HuH-7.5 (cell line): ENCODE measurements around the gene GRIP2.
A peak's percentile ranks its signal among the peaks of the same experiment; 100 is the strongest.

Experiments used
- DNase-seq: peaks from one replicate; pipeline ENCODE4 v3.0.0; 2011; ENCODE audit warnings: low spot score

The GRIP2 gene

DNA sequence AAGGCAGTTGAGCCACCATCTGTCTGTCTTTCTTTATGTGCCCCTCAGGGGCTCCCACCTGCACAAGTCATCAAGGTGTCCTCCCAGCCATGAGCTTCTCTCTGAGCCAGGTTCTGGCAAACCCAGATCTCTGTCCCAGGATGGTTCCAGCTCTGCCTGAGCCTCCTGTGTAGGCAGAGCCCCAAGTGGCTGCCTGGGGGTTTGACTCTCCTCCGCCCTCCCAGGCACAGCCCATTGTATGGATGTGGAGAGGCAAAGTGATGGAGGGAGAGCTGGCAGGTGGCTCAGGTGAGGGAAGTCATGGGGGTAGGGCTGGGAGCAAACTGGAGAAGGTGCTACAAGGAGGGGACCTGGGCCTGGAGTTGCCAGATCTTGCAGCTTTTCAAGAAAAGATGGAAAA is 56.9 kb downstream of the GRIP2 start:
- no peak for DNase-seq

DNA sequence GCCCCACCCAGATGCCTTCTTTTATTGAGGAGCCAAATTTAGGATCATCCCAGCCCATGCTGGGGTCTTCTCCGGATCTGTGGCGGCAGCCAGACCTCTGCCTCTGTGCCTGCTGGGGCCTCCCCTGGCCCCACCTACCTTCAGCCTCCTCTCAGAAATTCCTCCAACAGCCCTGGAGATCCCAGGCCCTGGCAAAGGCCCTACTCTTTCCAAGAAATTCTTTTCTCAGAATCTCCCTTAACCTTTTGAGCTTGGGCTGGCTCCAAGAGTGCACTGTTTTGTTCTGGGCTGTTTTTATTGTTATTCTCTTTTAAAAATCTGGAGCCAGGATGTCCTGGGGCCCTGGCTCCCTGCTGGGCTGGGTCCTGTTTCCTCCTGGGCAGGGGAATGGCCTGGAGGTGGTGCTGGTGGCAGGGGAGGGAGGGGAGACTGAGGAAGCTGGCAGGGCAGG is 57.8 kb downstream of the GRIP2 start:
- no peak for DNase-seq

DNA sequence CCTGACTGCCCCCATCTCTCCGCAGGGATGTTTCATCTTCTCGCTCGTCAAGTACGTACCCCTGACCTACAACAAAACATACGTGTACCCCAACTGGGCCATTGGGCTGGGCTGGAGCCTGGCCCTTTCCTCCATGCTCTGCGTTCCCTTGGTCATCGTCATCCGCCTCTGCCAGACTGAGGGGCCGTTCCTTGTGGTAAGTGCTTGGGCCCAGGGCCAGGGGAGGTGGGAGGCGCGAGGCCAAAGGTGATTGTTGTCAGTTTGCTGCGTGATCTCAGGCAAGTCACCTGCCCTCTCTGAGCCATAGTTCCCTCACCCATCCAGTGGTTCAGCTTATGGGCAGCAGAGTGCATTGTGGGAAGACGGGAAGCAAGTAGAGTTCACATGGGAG is 58.5 kb downstream of the GRIP2 start:
- no peak for DNase-seq

DNA sequence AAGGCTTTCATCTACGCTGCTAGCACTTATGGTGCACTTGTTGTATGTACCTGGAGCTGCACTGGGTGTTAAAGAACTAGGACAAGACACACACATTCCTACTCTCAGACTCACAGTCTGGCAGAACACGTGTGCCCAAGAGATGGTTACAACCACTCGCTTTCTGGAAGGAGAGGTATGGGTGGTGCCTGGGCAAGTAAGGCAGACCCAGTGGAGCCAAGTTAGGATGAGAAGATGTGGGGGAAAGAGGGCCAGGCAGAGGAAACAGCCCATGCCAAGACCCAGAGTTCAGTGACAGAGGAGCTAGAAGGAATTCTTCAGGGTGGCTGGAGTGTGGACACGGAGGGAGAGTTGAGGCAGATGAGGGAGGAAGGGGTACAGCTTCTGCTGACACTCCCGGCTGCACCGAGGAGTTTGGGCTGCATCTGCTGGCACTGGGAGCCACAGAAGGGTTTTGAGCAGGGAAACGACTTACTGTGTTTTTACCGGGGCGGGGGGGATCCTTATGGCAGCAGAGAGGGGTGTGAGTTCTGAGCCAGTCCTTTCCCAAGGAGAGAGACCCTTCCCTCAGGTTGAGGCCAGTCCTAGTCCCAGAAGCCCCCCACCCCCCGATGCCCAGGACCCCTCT is 59.0 kb downstream of the GRIP2 start:
- no peak for DNase-seq

DNA sequence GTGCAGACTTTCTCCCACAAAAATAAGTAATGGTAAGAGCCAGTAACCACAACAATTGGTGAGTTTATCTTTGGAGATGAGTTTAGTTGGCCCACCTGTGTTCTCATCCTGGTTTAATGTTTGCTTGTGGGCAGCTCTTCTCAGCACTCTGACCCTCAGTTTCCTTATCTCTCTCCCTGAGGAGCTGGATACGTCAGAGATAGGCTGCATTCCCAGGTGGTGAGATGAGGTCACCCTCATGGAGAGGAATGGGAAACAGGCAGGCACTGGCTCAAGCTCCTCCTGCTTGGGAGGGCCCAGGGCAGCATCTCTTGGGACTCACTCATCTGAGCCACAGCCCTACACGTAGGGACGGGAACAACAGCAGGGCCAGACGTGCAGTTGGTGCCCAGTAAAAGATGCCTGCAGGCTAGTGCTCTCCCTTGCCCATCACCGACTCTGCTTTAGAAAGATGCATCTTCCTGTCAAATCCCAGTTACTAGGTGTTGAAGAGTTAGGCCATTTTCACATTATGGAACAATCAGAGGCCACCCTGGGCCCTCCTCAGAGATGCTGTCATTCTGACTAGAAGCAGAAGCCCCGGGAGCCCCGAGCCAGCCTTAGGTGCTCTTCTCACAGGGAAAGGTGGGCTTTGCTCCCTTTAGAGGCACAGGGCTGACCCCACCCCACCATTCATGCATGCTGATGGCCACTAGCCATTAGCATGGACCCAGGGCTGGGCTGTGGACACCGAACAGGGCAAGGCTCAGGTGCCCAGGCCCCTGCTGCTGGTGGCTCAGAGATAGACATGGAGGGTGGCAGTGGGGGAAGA is 59.7 kb downstream of the GRIP2 start:
- DNase-seq, result no peak

DNA sequence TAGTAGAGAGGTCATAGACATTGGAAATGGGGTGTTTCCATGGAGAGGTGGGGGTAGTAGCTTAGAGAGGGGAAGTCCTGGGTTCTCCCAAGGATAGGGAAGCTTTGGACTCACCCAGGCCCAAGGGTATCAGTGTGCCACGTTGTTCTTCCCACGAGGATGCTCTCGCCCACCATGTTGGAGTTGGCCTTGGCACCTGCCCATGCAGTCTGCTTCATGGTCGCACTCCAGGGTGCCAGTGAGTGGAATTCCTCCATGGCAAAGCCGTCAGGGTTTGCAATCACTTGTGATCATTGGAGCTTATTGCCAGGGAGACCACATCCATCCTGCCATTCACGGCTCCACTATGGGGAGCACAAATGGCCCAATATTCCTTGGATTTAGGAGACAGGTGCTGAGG is 60.6 kb downstream of the GRIP2 start:
- DNase-seq, result no peak

DNA sequence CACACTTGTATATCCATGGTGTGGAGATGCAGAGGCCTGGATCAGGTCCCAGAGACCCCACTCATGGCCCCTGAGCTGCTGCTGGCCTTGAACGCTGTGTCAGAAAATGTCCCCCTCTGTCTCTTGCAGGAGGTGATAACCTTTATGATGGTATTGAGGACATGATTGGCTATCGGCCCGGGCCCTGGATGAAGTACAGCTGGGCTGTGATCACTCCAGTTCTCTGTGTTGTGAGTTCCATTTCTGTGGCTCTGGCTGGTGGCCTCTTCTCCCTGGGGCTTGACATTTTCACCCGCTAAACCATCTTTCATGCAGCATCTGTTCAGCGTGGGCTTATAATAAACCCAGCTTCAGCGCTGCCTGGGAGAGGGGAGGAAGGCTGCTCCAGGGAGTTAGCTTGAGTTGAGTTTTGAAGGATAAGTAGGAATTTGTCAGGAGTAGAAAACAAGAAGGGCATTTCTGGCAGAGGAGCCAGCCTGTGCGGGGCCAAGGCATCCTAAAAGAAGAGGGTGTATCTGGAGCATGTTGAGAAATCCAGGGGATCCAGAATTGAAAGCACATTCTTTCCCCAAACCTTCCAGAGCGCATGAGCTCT is 61.1 kb downstream of the GRIP2 start:
- no peak for DNase-seq

DNA sequence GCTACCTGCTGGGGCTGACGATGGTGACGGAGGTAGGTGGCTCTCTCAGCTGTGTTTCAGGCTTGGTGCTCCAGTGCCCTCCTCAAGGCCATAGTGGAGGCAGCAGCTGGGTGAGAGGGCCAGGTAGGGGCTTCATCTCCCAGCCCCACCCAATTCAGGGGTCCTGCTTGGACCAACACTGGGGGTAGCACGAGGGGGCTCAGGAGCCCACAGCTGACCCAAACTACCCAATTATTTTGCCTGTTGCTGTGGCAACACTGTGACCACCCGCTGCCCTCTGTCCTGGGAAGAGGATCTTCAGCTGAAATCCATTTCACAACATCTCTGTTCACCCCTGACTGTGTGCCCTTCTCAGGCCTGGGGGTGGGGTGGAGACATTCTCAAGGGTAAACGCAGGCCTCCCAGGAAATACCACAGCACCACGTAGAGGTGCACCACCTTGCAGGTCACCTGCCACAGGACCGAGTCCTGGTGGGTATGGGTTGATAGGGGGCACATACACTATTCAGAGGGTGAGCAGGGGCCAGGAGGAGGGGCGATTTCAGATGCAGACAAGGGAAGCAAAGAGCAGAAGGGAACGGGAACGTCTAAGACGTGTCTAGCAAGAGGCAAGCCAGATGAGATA is 62.7 kb downstream of the GRIP2 start:
- no peak for DNase-seq

DNA sequence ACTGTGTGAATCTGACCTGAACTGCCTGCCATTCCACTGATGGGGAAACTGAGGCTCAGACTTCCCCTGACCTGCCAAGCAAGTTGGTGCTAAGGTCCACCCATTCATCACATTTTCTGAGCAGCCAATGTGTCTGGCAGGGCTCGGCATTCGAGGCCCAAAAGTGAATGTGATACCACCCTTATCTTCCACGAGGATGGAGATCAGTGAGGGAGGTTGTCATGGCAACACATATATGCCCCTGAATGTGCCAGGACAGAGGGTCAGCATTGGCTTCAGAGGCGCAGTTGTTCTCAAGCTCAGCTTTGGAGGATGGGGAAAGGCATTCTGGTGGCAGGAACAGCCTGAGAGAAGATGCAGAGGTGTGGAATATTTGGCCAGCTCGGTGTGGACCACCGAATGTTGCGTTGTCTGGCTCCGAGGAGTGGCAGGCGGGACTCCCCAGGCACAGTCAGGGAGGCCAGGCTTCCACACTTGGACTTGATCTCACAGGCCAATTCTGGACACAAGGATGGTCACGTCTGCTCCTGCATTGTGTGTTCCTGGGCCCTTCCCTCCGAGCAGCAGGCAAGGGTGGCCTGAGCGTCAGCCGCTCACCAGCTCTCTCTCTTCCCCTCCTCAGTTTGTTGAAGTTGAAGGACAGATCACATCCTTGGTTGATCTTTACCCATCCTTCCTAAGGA is 63.4 kb downstream of the GRIP2 start:
- no peak for DNase-seq

DNA sequence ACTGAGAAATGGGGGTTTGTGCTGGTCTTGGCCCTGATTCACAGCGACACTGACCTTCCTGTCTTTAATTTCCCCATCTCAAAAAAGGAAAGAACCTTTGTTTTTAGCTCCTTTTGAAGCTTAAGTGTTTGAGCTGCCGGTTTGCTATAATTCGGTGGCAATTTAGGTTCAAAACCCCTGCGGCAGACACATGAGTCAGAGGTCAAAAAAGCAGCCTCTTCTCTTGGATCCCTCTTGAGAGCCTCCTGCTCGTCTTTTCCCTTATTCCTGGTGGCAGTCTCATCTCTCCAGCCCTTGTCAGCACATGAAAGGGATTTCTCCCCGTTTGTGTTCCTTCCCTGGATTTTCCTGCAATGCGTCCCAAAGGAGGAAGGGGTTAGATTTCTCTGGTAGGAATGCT is 64.5 kb downstream of the GRIP2 start:
- DNase-seq, result no peak

DNA sequence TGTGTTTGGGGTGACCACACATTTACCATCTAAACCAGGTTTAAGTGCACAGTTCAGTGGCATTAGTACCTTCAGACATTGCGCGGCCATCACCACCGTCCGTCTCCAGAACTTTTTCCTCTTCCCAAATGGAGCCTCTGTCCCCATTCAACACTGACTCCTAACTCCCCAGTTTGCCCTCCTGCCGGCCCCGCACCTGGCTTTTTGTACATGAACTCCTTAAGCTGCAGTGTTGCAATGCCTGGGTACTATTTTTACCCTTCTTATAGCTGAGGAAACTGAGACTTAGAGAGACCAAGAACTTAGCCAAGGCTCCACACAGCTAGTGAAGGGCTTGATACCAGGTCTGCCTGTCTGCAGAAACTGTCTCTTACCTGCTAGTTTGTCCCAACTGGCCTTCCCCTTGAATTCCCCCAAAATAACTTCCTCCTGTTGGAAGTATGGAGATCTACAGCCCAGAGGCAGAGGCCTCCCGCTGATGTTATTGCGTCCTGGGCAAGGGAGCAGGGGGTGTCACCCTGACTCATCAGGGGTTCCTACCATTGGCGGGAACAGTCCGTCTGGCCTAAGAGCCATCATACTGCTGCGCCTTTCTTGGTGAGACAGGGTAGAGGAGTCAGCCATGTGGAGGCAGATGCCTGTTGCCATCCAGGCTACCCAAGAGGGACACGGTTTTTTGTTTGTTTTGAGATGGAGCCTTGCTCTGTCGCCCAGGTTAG is 65.6 kb downstream of the GRIP2 start:
- no peak for DNase-seq

DNA sequence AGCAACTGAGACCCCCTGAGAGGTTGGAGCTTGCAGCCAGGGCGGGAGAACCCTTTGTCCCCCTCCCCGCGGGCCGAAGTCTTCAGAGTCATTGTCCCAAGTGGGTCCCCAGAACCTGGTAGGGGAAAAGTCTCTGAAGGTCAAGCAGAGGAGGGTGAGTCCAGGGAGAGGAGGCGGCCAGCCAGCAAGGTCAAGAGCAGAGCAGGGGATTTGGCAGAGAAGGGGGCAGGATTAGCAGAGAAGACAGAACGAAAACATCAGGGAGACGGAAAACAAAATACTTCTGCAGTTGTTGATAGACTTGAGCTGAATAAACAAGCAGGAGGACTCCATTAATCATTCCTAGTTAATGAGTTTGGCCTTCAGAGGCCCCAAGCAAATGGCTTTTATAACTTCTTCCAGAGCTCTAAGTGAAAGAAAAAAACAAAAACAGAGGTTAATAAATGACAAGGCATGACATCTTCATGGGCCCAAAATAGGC is 66.7 kb downstream of the GRIP2 start:
- DNase-seq, result no peak

DNA sequence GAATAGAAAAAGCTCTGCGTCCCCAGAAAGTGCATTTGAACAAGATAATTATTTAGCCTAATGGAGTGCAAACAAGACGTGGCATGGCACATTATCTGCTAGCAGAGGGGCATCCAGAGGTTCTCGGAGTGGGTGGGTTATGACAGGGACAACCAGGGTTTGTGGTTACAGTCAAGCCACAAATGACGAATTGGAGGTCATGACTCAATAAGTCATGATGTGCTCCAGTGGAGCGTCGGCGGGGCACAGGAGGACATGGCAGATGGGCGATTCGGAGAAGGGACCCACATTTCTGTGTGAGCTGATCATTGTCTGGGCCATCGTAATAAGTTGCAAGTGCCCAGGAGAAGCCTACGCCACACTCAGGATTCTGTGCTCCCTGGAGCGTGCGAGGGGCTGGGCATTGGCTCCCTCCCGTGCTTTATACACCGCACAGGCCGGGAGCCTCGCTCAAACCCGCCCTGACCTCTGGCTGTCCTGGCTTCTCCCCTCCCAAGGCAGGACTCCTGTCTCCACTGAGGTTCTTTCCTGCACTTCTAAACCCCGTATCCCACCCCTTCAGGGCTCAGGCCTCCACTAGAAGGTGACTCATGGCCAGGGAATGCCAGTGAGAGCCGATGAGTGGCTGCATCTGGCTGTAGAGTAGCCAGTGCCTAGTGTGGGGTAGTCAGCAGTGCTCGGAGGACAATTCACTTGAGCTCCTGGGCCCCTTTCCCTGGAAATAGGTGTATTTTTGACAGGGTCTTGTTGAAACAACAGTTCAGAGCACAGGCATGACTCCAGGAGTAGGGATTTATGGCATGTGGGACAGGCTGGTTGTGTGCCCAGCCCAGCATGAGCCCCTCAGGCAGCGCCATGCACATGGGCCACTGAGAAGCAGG is 67.4 kb downstream of the GRIP2 start:
- no peak for DNase-seq

DNA sequence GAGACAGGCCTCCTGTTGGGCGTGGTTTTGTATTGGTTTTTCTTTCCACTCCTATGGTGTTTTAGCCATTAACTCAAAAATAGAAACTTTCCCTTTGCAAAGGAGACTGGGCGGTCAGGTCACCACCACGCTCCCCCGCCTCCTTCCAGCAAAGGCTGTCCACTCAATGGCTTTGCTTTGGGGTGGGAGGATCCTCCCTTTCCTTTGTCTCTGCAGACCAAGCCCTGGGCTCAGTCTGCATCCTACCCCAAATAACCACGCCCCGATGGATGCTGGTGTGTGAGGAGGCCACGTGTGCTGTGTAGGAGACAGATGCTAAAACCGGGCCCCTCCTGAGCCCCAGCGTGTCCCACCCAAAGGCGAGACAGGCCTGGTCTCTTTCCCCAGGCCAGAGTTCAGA is 68.5 kb downstream of the GRIP2 start:
- no peak for DNase-seq

DNA sequence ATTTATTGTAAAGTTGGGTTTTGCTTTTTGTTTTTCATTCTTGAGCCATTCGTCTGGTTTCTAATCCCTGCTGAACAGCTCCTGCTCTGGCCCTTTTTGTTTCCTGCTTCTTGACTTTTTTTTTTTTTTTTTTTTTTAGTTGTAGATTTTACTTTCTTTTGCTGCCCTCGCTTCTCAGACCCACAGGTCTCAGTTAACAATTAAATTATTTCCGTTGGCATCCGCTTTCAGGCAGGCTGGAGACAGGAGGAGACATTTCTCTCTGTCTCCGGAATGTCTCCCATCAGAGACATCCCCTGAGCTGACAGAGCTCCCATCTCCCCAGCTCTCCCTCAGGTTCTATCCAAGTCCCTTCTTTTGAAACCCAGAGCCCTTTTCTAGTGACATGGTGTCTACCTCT is 69.1 kb downstream of the GRIP2 start:
- no peak for DNase-seq

DNA sequence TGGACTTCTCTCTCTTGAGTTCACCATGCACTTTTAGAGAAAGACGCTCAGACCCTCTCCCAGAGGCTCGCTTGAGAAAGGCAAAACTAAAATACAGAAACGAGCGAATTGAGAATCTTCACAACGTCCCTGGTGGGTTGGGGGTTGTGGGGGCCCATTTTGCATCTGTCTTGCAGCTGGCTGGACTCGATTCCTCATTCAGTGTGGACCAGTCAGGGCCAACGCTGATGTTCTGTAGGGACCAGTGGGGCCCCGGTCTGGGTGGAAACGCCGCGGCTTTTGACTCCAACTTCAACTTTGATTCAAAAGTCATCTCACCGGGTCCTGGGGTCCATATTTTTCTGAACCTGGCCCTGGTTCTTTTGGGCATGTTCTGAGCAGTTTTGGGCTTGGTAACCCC is 69.7 kb downstream of the GRIP2 start:
- DNase-seq, result no peak

DNA sequence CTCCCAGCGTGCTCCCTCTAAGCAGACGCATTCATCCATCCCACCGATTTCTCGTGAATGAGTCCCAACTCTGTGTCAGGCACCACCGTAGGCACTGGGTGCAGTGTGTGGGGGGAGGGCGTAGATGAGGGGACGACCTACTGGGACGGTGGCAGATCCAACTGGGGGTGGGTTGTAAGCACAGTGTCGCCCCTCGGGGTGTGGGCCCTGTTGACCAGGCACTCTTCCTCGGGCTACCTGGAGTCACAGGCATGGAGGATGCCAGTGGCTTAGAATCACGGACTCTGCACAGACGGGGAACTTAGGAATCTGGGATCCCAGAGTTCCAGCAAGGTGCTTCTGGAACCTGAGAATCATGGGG is 71.5 kb downstream of the GRIP2 start:
- no peak for DNase-seq

DNA sequence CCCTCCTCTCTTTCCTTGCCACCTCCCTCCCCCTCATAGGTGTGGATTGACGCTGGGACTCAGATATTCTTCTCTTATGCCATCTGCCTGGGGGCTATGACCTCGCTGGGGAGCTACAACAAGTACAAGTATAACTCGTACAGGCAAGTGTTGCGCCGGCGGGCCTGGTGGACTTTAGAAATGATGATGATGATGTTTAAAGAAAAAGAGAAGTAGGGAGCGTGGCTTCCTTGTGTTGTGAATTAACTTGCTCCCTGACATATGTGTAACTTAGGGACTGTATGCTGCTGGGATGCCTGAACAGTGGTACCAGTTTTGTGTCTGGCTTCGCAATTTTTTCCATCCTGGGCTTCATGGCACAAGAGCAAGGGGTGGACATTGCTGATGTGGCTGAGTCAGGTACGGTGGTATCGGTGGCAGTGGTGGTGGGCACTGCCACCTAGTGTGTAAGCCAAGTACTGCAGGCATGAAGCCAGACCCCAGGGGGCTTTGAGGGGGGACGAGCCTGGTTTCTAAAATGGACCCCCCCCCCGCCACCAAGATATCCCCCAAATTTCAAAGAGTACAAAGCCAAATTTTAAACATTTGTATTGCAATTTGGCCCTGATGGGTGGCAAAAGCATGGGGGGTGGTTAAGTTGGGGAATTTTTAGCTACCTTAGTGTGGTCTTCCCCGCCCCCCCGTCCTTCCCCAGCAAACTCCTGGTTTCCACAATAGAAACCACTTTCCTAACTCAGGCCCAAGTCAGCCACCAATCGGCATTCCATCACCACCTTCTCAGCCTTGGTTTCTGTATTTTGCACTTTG is 72.1 kb downstream of the GRIP2 start:
- DNase-seq, result peak; percentile 97

DNA sequence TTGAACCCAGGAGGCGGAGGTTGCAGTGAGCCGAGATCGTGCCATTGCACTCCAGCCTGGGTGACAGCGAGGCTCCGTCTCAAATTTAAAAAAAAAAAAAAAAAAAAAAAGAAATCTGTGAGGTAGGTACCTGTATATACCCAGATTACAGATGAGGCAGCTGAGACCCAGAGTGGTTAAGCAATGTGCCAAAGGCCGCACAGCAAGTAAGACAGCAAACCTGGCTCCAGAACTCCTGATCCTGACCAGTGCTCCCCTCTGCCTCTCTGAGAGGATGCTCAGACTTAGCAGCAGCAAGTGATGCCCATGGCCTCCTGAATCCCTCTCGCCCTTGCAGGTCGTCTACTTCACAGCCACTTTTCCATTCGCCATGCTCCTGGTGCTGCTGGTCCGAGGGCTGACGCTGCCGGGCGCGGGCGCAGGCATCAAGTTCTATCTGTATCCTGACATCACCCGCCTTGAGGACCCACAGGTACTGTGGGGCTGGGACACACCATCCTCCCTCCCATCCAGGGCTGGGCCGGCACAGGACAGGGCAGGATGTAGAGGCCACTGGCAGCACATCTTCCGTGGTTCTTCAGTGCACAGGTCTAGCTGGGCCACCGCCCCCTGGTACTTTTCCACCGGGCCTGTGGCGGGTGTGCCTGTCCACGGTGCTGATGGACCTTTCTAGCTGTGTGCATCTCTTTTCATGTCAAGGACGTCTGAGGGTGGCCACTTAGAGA is 73.8 kb downstream of the GRIP2 start:
- DNase-seq, result no peak
